Mucosa of descending colon (tissue), 3 donors: ENCODE data around the gene SUPT20HL1. TPM values are rescaled to one million over a fixed set of nuclear protein-coding genes. Genes with fewer than 3 reads are reported as not detected.

ENCODE experiments used
- ATAC-seq: fragments of 200-7000 bp; cut with Tn5 transposase; one replicate; pipeline ENCODE4 v1.9.1; 2020; ENCODE audit warnings: mild to moderate bottlenecking, moderate library complexity
- DNase-seq, 3 donors: peaks; one replicate each; pipeline ENCODE4 v3.0.0-alpha.2; 2020
- H3K36me3 ChIP-seq: fragments of 200-600 bp; one replicate; pipeline ENCODE4 v1.8.0; 2021; ENCODE audit warnings: low read depth, mild to moderate bottlenecking
- H3K4me1 ChIP-seq: fragments of 200-600 bp; one replicate; pipeline ENCODE4 v1.8.0; 2021; ENCODE audit warnings: low read depth, mild to moderate bottlenecking
- H3K4me3 ChIP-seq: fragments of 200-600 bp; one replicate; pipeline ENCODE4 v1.8.0; 2021; ENCODE audit warnings: mild to moderate bottlenecking
- H3K9me3 ChIP-seq: fragments of 200-600 bp; one replicate; pipeline ENCODE4 v1.8.0; 2021; ENCODE audit warnings: mild to moderate bottlenecking
- CTCF ChIP-seq: fragments of 200-600 bp; IDR thresholded peaks from one replicate; pipeline ENCODE4 v1.8.0; 2022; ENCODE audit warnings: antibody characterized with exemption, mild to moderate bottlenecking
- intact Hi-C, 2 donors: fragments of 100-400 bp; cut with DNase I in 1 of 2; cut with micrococcal nuclease in 1 of 2; formaldehyde crosslinking; loops; one replicate each; pipeline versions ENCODE4 v1.11.0 to v1.11.1; 2022; cut with DNase I, micrococcal nuclease
- total RNA-seq, 3 donors: library from RNA; stranded (reverse); fragmentation: NEBNext Ultra II Directional in 2 of 3; extraction: Animal tissue kit (Norgen Biotek cat#: 25700) in 2 of 3; gene quantifications; one replicate each; pipeline versions ENCODE4 v1.2.1 to v1.2.4, GENCODE V29; 2021 to 2023
- donor health status: DM: no; HTN: no; CAD: no; lungs with moderate emphysema.
- donor health status: DM: no; HTN: no; CAD: no.
- donor health status: DM: no; HTN: yes; CAD: no.

The SUPT20HL1 gene
- total RNA-seq, 3 donors from 2014 or later: 0.35 TPM; not detected in 2

GRCh38 chrX:24396931-24397279 is 36.5 kb downstream of the SUPT20HL1 start:
- no peaks in the 10 kb centered on the region for H3K36me3 ChIP-seq
- H3K9me3 ChIP-seq: no peaks in the 10 kb centered on the region
- no peaks in the 10 kb centered on the region for H3K4me1 ChIP-seq
- no peak for DNase-seq
- ATAC-seq: no peak
- intact Hi-C loops: loop anchor here (5.0 to 10.0 kb wide), 2 partner anchors 98 to 100 kb away; no protein-coding TSS in a partner anchor
- no peak overlapping the region for H3K4me3 ChIP-seq
- no peak for TF ChIP-seq CTCF

- no peak overlapping the region for H3K4me3 ChIP-seq
- intact Hi-C loops: loop anchor here (5.0 to 10.0 kb wide), 2 partner anchors 96 to 99 kb away; no protein-coding TSS in a partner anchor
- no peaks in the 10 kb centered on the region for H3K9me3 ChIP-seq
- no peak for DNase-seq
- no peaks in the 10 kb centered on the region for H3K36me3 ChIP-seq
- ATAC-seq: no peak
- H3K4me1 ChIP-seq: no peaks in the 10 kb centered on the region
- TF ChIP-seq CTCF: no peak
These were observed 38.3 kb downstream of the SUPT20HL1 start for GRCh38 chrX:24398766-24399165.

- DNase-seq (no peak), ATAC-seq (no peak)
- Histone ChIP-seq H3K4me1 (no peaks in the 10 kb centered on the region), H3K36me3 (no peaks in the 10 kb centered on the region), H3K9me3 (no peaks in the 10 kb centered on the region), H3K4me3 (no peak overlapping the region)
- no peak for TF ChIP-seq CTCF
- intact Hi-C loops: loop anchor here (5.0 to 10.0 kb wide), 2 partner anchors 95 to 98 kb away; no protein-coding TSS in a partner anchor
These were observed 39.1 kb downstream of the SUPT20HL1 start for GRCh38 chrX:24399550-24399949.

- intact Hi-C loops: no loop called here
- DNase-seq (no peak), ATAC-seq (no peak)
- Histone ChIP-seq H3K4me3 (no peak overlapping the region), H3K9me3 (no peaks in the 10 kb centered on the region), H3K36me3 (no peaks in the 10 kb centered on the region), H3K4me1 (no peaks in the 10 kb centered on the region)
- no peak for TF ChIP-seq CTCF
These were observed 45.5 kb downstream of the SUPT20HL1 start for GRCh38 chrX:24405959-24406358.

Other genes with a start within 250 kb of the SUPT20HL1 start
- gene ZFX, start 210.9 kb upstream of the SUPT20HL1 start, total RNA-seq: 10 to 100 TPM; 32.7 to 65.1 (median 41.7) TPM
- under 1 TPM in 1 of 3 donors, not detected in 2; 0.12 TPM for gene SUPT20HL2, start 46.6 kb upstream of the SUPT20HL1 start, total RNA-seq
- gene PDK3, start 104.6 kb downstream of the SUPT20HL1 start, total RNA-seq: 10 to 100 TPM; 15.7 to 47.1 (median 20.0) TPM